NCI-H2196 (cell line): Measurements from ENCODE around the gene DDAH1.

Source experiments
- DNase-seq: peaks from one replicate; lab custom pipeline; 2025; ENCODE audit not compliant: unreplicated experiment; lab: John Stamatoyannopoulos, UW

The DDAH1 gene

DNA sequence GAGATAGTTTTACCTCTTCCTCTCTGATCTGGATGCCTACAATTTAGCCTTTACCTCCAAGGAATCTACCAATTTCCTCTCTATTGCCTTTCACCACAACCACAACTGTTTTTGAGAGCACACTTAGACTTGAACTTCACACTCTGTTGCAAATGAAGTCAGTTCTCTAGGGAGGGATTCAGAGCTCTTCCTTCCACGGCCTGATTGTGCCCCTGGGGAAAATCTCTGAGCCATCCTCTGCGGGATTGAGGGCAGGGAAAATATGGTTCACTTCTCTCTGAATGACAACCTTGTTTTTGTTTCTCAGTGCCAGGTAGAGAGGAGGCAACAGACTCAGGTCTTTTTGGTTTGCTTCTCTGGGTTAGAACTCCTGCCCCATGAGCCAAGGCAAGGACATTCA lies 153.1 kb downstream of the DDAH1 start:
- DNase-seq, result no peak

DNA sequence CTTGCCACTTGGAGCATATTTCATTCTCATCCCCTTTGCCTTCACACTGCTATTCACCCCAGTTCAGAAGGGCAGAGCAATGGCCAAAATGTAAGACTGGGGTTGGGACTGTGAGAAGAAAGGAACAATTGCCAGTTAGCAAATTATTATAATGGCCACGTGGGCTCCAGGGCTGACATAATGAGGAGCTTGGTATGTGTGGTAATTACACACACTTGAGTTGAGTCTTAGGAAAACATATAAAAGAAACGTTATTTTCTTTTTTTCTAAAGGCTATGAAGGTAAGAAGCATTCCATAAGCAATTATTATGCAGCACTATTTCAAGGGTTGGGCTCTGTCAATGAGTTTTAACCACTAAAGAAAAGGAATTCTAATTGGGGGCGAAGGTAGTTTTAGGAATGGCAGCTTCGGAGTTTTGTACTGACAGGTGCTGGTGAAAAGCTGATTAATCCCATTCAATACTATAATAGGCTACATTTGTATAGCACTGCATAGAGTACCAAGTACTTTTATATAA lies 156.1 kb downstream of the DDAH1 start:
- DNase-seq, result no peak

DNA sequence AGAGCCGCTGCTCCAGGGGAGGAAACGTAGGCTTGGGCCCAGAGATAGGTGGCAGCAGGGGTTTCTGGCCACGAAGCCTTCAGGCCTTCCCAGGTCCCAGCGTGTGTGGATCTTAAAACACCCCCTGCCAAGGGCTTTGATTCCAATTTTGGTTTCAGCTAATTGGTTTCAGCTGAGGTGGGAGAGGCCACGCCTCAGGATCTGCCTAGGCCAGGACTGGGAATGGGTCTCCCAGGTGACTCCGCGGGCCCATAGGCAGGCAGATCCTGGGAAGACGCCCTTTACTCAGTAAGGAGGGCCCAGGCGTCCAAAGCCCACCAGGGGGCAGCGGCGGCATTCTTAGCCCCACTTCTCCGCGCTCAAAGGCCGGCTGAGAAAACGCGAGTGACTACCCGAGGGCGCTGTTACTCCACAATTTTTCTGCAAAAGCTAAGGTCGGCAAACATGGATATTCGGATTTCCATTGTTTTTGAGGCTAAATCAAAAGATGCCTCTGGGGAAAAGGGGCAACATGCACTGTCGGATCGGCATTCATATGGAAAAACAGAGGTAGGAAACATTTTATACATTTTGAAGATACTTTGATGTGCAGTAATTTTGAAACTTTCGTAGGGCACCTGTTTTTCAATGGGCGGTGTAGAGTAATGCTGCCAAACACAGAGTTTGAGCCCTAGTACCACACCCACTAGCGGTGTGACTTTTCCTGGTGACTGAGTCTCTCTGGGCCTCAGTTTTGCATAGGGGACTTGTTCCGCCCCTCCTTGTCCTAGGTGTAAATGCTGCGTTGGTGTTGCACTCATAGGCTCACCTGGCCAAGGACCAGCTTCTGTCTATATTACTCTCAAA lies 156.7 kb downstream of the DDAH1 start:
- DNase-seq, result peak; percentile 67

DNA sequence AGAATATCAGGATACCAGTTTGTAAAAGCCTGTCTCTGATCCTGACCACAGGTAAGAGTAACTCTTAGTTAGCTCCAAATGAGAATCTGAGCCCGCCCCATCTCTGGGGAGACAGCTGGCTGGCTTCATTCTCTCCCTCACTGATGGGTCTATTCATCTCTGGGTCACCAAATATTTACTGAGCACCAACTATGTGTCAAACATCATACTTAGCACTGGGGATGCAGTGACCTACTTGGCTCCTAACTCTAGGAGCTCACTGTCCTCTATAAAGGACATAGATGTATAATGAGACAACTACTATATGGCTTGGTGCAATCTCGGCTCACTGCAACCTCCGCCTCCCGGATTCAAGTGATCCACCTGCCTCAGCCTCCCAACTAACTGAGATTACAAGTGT lies 158.7 kb downstream of the DDAH1 start:
- DNase-seq, result no peak

DNA sequence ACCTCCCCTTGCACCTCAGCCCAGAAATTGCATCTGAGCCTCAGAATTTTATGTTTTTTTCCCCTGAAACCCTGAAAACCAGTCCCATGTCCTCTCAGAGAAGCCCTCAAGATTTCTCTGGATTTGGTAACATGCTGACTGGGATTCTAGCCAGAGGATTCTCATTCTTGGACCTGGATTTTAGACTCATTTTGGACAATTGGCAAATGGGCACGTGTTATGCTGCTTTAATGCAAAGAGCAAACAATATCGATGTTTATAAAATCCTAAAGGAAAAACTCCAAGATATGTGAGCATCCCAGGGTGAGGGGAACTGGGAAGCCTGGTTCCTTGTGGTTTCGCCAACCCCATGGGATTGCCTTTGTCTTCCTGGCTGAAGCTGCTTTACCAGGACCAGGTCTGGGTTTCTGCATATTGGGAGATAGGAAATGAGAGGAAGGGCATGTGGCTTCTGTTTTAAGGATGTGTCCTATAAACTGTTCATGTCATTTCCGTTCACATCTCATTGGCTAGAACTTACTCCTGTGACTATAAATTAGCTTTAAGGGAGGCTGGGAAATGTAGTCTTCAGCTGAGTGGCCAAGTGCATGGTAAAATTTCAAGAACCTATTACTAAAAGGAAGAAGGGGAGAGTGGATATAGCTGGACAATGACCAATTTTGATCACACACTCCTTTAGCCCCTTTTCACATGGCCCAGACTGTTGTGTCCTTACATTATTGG lies 161.4 kb downstream of the DDAH1 start:
- no peak for DNase-seq

DNA sequence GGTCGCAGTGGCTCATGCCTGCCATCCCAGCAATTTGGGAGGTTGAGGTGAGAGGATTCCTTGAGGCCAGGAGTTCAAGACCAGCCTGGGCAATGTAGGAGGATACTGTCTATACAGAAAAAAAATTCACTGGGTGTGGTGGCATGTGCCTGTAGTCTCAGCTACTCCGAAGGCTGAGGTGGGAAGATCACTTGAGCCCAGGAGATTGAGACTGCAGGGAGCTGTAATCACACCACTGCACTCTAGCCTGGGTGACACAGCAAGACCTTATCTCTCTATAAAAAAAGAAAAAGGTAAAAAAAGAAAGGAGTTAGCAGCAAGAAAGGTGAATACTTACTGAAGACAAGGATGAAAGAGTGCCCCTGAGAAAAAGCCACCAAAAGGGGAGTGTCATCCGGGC lies 164.8 kb downstream of the DDAH1 start:
- no peak for DNase-seq

DNA sequence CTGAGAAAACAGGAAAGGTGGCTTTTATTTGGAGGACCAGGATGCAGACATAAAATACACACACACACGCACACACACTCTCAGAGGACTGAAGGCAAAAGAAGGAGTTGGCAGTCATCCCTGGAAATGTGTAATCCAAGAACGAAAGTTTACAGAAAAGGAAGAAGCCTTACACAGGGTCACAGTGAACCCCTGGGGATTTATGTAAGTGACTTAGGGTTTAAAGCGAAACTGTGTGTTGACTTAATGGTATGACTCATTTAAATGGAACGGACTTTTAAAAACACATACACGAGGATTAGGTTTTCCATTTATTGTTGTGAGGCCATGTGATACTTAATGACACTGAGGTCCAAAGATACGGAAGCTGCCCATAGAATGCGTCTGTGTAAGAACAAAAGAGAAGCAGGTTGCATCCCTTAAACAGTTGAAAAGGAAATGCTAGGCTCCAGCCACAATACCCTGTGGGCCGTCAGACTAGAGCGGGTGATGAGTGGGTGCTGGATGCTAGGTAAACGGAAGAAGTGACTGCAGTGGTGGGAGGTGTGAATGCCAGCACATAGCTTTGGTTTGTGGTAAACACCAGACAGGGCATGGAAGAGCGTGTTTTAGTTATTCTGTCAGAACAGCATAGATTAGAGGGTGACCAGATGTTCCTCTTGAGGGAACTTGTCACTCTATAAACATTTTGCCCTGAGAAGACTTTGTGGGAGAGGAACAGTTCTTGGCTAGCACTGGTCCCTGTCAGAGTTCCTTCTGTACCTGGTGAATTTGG lies 166.9 kb downstream of the DDAH1 start:
- peak; percentile 82 for DNase-seq

DNA sequence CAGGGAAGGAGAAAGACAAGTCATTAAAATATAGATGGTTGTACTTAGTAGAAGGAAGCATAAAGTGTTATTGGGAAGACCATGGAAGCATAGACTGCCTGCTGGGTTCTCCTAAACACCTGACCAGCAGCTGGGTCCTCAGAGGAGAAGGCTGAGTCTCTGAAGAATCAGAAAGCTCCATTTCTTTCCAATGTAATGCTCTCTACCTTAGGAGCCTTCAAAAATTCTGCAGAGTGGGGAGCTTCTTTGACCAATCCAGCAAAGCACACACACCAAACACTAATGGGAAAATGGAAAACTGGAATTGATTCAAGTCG lies 167.5 kb downstream of the DDAH1 start:
- no peak for DNase-seq

DNA sequence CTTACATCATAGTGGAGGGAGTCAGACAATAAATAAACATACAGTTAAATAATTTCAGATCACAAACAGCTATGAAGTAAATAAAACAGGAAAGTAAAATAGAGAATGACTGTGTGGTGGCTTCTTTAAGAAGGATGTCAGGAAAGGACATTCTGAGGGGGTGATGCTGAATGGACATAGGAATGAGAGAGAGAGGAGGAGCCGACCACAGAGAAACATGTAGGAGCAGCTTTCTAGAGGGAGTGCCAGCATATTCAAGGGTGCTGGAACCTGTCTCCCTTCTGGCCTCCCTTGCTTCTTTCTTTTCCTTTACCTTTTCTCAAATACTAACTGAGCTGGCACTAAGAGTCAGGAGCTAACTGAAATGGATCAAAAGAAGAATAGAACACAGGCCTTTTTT lies 168.0 kb downstream of the DDAH1 start:
- DNase-seq, result no peak

DNA sequence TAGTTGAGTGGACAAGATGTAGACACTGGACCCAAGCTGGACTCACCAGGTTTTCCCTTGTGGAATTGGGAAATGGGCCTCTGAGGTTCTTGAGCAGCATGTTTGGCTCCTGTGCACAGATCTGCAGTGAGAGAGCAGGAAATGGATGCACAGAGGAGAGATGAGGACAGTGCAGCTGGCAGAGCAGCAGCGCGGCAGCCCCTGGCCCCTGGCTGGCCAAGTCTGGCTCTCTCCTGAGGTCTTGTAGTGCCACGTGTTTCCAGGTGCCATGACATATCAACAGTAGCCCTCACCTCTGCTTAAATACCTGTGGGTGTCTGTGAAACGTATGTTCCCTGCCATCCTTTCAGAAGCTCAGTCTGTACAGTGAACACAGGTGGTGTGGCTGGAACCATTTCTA lies 169.3 kb downstream of the DDAH1 start:
- DNase-seq, result no peak

DNA sequence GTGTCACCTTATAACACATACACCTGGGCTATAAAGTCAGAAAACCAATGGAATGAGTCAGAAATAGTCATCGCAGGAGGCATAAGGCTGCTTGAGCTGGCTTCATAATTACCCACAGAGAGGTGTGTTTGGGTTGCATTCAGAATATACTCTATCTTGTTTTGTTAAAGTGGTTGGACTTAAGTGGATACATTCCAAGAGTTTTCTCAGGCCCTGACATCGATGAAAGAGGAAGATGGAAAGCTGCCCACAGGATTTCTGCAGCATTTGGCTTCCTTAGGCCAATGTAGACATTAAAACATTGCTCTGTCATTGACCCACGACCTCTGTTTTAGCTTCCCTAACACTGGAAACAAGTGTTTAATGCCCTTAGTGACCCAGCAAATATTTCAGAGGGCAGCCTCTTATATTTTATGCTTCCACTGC lies 169.9 kb downstream of the DDAH1 start:
- no peak for DNase-seq

DNA sequence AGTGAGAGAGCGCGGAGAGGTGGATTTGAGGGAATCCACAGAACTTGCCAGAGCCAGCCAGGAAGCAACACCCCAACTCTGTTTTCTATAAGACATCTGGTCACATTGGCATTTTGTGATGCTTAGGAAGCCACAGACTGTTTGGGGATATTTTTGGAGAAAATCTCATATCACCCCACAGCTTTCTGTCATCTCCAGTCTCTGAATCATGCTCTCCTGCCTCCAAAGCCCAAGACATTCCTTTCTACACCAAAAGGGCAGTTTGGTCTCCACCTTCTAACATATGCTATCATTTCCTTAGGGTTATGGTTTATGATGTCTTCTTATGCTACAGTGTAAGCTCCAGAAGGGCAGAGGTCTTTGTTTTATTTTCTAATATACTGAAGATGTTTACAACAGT lies 174.1 kb downstream of the DDAH1 start:
- no peak for DNase-seq

DNA sequence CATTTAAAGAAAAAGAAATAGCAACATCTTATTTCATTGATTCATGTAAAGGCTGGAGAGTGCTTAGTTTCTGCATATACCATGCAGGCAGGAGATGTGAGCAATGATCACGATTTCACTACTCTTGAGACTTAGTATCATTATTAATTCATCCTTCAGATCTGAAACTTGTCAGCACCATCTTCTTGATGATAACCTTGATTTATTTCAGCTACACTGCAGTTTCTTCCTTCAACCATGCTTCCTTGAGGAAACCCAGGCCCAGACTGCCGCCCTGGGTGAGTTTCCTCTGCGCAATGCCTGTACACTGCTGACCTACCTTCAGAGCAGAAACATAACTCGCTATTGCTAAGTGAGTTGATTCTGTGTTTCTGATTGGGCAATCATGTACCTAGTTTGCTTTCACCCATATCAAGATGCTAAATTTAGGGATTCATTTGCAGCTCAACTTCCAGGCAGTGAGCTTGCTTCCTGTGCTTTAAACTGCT lies 175.1 kb downstream of the DDAH1 start:
- DNase-seq, result no peak

DNA sequence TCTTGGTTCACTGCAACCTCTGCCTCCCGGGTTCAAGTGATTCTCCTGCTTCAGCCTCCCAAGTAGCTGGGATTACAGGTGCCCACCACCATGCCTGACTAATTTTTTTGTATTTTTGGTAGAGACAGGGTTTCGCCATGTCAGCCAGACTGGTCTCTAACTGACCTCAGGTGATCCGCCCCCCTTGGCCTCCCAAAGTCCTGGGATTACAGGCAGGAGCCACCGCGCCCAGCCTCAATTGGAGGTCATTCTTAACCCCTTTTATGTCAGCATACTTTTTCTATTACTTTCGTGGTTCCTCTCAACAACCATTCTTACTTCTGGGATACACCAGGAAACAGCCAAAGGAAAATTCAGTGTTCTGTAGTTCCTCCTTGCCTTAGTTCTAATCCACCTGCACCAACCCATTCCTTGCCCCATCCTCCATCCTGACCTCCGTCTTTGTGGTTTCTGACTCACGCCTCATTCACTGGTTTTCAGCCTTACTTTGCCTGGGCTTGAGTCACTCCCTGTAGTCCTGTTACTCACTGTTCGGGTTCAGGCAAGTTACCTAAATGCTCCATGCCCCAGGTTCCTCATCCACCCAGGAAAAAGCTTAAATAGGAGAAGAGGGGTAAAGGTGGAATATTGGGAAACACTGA lies 175.6 kb downstream of the DDAH1 start:
- DNase-seq, result no peak

DNA sequence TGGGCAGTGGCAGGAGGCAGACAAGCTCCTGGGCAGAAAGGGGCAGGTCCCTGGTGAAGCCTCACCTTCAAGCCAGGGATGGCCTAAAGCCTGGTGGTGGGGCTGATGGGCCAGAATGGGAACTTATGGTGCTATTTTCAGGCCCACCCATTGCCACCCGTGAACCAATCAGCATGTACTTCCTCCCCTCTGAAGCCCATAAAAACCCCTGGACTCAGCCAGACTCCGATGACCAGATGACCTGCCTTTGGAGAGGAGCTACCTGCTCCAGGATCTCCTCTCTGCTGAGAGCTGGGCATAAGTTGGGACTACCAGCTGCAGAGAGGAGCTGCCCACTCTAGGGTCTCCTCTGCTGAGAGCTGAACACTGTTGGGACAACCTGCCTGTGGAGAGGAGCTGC lies 180.8 kb downstream of the DDAH1 start:
- no peak for DNase-seq

DNA sequence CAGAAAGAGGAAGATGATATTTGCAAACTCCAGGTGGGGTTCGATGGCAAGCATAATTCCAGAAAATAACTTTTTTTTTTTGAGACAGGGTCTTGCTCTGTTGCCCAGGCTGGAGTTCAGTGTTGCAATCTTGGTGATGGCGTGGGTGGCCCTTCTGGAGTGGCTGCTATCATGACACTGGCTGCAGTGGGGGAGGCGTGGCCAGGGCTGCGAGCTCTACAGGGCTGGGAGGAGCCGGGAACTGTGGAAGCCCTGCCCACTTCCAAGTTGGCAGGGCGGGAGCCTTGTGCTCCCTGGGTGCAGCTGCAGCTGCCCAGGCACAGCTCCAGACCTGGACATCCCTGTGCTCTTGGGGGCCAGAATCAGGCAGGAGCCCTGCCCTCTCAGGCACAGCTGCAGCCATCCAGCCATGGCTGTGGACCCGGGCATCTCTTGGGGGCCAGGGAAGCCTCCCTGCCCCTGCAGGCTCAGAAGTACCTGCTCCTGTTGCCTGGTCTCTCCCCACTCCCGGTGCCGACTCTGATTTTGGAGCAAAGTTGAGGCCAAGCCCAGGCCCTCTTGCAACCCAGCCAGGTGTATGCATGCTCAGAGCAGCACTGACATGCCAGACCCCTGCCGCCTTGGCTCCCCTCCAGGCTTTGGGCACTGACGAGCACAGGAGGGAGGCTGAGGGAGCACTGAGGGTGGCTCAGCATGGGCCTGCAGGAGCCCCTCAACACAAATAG lies 181.3 kb downstream of the DDAH1 start:
- DNase-seq, result peak; percentile 21

DNA sequence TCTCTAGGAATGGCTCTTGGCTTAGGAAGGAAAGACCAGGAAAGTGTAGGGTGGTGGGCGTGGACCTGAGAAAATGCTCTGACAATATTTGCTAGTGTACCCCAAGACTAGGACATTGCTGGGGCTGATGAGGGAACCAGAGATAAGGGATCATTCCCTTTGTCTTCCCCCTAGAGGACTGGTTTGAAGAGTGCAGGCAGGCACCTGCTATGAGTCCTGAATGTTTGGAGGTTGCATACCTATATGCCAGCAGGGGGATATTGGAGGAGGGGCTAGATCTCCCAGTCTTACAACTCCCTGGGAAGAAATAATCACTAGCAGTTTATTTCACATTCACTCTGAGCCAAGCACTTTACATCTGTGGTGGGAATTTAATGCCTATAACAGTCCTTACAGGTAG lies 182.5 kb downstream of the DDAH1 start:
- no peak for DNase-seq

DNA sequence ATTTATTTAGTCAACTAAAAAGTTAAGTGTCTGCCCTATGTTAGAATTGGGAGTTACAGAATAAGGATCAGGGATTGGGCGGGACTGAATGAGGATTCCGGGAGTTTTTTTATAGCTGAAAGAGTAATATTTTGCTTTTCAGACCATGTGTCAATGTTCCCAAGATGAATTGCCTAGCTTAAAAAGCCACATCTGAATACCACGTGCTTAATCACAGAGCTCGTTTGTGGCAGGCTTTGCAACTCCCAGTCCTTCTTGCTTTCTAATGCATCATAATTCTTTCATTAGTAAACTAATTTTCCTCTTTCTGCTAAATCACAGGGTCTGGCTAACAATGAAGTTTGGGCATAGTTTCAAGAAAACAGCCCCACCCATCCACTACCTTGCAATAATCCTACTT lies 184.3 kb downstream of the DDAH1 start:
- DNase-seq, result no peak

DNA sequence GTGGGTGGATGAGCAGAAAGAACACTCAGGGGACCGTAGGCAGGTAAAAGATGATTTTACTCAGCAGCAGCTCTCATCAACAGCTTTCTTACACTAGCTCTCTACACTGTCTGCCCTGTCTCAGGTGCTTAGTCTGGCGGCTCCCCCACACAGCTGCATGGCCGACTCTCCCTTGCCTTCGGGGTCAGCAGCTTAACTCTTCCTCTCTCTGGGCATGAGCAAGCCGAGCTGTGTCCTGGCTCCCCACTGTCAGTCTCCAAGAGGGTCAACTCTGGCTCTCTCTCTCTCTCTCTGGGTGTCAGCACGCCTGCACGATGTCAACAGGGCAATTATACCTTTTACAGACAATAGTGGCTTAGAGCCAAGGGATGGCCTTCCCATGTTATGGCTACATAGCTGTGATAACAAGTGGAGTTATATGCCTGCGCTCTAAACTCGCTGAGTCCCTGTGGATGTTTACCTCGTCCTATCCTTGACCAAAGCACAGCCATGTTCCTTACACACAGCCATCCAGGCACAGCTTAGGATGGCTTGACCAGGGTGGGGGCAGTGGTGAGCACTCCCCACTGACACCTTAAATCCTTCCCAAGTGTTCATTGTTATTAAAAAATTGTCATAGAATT lies 185.4 kb downstream of the DDAH1 start:
- no peak for DNase-seq

DNA sequence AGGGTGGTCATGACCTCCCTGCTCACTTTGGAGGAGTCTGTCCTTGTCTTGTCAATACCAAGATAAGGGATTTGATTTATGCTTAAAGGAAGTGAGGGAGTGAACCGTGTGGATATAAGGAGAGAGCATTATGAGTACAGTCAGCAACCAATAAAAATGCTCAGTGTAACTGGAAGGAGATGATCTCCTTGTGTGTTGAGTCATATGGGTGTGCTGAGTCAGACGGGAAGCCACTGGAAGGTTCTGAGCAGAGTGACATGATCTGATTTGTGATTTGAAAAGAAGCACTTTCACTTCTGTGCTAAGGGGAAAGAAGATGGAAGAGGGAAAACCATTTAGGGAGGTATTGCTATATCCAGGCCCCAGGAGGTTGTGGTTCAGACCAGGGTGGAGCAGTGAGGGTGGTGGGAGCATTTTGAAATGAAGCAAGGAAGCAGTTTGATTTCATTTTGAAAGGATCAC lies 186.1 kb downstream of the DDAH1 start:
- no peak for DNase-seq
